ENCODE data around the gene CRYBA2. TPM values are rescaled to one million over a fixed set of nuclear protein-coding genes. Genes with fewer than 3 reads are reported as not detected.

The CRYBA2 gene
- total RNA-seq, 2 experiments from 2014 or later, result not detected

DNA sequence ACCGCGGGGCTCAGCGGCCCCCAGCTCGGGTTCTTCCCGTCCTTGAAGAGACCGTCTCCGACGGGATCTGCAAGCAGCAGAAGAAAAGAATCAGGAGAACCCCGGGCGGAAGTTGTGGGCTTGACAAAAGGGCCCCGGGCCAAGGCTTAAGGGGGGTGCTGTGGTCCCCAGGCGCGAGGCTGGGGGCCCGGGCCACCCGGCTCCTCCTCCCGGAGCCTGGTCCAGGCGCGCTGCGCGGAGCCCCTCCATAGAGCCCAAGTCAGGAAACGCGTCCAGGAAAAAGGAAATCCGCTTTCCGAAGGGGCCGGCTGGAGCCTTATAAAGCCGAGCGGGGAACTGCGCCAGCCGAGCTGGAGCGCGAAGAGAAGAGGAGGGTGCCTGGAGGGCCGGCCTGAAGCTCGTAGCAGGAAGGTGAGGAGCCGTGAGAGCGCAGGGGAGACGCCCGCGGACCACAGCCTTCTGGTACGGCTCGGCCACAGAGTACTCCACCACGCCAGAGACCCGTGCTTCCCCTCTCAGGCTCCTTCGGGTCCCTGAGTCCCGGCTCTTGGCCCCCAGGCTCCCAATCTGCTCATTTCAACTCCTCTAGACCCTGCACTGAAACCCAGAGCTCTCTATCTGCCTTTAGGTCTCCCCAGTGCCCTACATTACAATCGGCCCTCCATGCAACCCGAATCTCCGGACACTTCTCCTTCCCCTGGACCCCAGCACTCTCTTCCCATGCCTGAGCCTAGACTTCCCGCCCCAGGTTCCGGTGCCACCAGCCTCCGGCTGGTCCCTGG lies 8.8 kb downstream of the CRYBA2 start:
- Mint-ChIP-seq H3K27ac (no peak overlapping the region), H3K4me3 (peak overlapping the region; percentile 18)
- DNase-seq, result no peak

DNA sequence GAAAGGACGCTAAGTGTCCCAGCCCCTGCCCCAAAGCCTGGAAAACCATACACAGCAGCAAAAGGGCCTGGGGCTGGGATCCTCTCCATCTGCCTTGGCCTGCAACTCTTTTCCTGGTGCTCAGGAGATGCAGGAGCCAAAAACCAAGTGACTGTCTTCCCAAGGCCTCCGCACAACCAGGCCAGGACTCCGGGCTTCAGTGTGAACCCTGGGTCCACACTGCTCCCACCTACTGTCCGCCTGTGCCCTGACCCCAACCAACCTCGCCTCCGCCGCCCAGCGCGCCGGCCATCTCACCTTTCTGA lies 9.3 kb downstream of the CRYBA2 start:
- Mint-ChIP-seq H3K4me1 (ENCODE audit: low read depth) (peaks cover 33% of the 10 kb centered on the region), H3K36me3 (ENCODE audit: low read depth) (no peaks in the 10 kb centered on the region), H3K4me3 (no peak overlapping the region), H3K9me3 (no peaks in the 10 kb centered on the region), H3K27ac (no peak overlapping the region), H3K27me3 (ENCODE audit: low read depth) (peaks cover 70% of the 10 kb centered on the region)
- CTCF ChIA-PET, result interaction anchor here (1.2 to 4.4 kb wide), 3 partner anchors 10 to 22 kb away, joined by 3 to 63 read pairs (median 3); no protein-coding TSS in a partner anchor
- intact Hi-C loops (cut with micrococcal nuclease), result no loop called here
- no peak for DNase-seq

More for the DNA sequence above, 8.8 kb downstream of the CRYBA2 start:
- Mint-ChIP-seq H3K9me3 (no peaks in the 10 kb centered on the region), H3K36me3 (ENCODE audit: low read depth) (no peaks in the 10 kb centered on the region), H3K27me3 (ENCODE audit: low read depth) (peaks cover 75% of the 10 kb centered on the region), H3K4me1 (ENCODE audit: low read depth) (peaks cover 33% of the 10 kb centered on the region)
- CTCF ChIA-PET, result interaction anchor here (0.5 to 1.2 kb wide), 2 partner anchors 10 to 334 kb away, joined by 3 read pairs; no protein-coding TSS in a partner anchor
- intact Hi-C loops (cut with micrococcal nuclease), result no loop called here

DNA sequence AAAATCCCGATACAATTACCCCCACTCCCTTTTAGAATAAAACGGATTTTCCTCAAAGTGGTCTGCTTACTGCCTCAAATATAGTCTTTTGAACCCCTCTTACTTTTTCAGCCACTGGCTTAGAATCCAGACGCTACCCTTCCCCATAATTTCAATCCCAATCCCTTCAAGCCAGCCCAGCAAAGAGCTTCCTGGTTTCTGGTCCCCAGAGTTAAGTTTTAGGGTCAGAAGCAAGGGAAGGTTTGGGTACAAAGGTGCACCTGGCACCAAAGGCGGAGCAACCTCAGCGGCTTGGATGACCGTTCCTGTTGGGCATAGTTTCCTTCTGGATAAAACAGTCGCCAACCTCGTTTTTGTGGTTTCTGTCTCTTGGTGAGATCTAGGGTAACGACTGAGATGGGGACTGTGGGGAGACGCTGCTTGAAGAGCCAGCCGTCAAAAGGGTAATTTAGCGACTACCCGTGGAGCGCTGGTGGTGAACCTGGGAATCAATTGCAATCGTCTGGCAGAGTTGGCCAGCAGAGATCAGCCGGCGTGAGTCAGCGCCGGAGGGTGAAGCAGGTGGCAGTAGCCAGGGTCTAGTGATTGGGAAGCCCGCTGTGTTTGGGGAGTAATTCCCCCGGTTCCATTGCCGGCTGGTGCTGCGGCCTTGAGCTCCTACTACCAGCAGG lies 9.8 kb downstream of the CRYBA2 start:
- Mint-ChIP-seq H3K4me3 (no peak overlapping the region), H3K36me3 (ENCODE audit: low read depth) (no peaks in the 10 kb centered on the region), H3K9me3 (no peaks in the 10 kb centered on the region), H3K27ac (no peak overlapping the region), H3K27me3 (ENCODE audit: low read depth) (peaks cover 68% of the 10 kb centered on the region), H3K4me1 (ENCODE audit: low read depth) (peaks cover 33% of the 10 kb centered on the region)
- intact Hi-C loops (cut with micrococcal nuclease), result no loop called here
- CTCF ChIA-PET, result interaction anchor here (1.2 to 4.4 kb wide), 3 partner anchors 13 to 22 kb away, joined by 3 to 63 read pairs (median 3); no protein-coding TSS in a partner anchor
- DNase-seq, result no peak

- H3K27ac Mint-ChIP-seq, result no peak overlapping the region
- CTCF ChIA-PET, result interaction anchor here (0.5 to 4.4 kb wide), 8 partner anchors 14 to 1086 kb away, joined by 3 to 63 read pairs (median 4); partner anchors contain the start of gene CDK5R2
- intact Hi-C loops (cut with micrococcal nuclease), result no loop called here
- H3K27me3 Mint-ChIP-seq (ENCODE audit: low read depth), result peaks cover 69% of the 10 kb centered on the region
- peak overlapping the region; percentile 15 for H3K4me3 Mint-ChIP-seq
- no peaks in the 10 kb centered on the region for H3K36me3 Mint-ChIP-seq (ENCODE audit: low read depth)
- H3K9me3 Mint-ChIP-seq, result no peaks in the 10 kb centered on the region
- H3K4me1 Mint-ChIP-seq (ENCODE audit: low read depth), result peaks cover 33% of the 10 kb centered on the region
- no peak for DNase-seq
Observed at GRCh38 chr2:218982586-218983262, 10.5 kb downstream of the CRYBA2 start.

- H3K27ac Mint-ChIP-seq, result no peak overlapping the region
- intact Hi-C loops (cut with micrococcal nuclease), result loop anchor here (2.0 kb wide), 3 partner anchors 105 to 137 kb away; no protein-coding TSS in a partner anchor
- peak overlapping the region; percentile 31 for H3K4me3 Mint-ChIP-seq
- CTCF ChIA-PET, result interaction anchor here (1.0 to 4.4 kb wide), 14 partner anchors 14 to 172 kb away, joined by 3 to 63 read pairs (median 4); partner anchors contain the start of gene CDK5R2
- peaks cover 65% of the 10 kb centered on the region for H3K27me3 Mint-ChIP-seq (ENCODE audit: low read depth)
- peak; percentile 35 for DNase-seq
- no peaks in the 10 kb centered on the region for H3K36me3 Mint-ChIP-seq (ENCODE audit: low read depth)
- peaks cover 33% of the 10 kb centered on the region for H3K4me1 Mint-ChIP-seq (ENCODE audit: low read depth)
- H3K9me3 Mint-ChIP-seq, result no peaks in the 10 kb centered on the region
Observed at GRCh38 chr2:218981881-218982585, 11.2 kb downstream of the CRYBA2 start.

DNA sequence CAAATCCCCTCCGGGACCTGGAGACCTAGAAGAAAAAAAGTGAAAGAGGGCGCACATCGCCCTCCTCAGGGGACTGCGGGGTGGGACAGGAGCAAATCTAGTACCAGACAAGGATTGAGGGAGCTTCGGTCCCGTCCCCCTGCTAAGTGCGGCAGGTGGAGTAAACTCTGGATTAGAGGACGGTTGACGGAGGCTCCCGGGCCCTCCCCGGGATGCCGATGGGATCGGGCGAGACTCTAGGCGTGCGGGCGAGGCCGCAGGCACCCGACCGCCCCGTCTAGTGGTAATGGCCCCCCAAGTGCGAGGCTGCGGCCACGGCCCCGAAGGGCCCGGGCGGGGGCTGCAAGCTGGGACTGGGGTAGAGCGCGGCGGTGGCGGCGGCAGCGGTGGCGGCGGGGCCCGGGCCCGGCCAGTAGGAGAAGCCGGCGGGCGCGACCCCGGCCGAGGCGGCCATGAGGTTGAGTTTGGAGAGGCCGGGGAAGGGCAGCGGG lies 11.8 kb downstream of the CRYBA2 start:
- CTCF ChIA-PET, result interaction anchor here (0.9 to 4.4 kb wide), 15 partner anchors 15 to 173 kb away, joined by 3 to 63 read pairs (median 4); partner anchors contain the start of gene CDK5R2
- H3K9me3 Mint-ChIP-seq, result no peaks in the 10 kb centered on the region

GRCh38 chr2:218980735-218981389 lies 12.4 kb downstream of the CRYBA2 start:
- intact Hi-C loops (cut with micrococcal nuclease), result loop anchor here (1.0 to 2.0 kb wide), 7 partner anchors 12 to 138 kb away; partner anchors contain the start of gene CRYBA2
- no peak for DNase-seq
- H3K27me3 Mint-ChIP-seq (ENCODE audit: low read depth), result peaks cover 59% of the 10 kb centered on the region
- H3K9me3 Mint-ChIP-seq, result no peaks in the 10 kb centered on the region
- H3K4me3 Mint-ChIP-seq, result peak overlapping the region; percentile 55
- no peak overlapping the region for H3K27ac Mint-ChIP-seq
- no peaks in the 10 kb centered on the region for H3K36me3 Mint-ChIP-seq (ENCODE audit: low read depth)
- CTCF ChIA-PET, result interaction anchor here (0.7 to 4.4 kb wide), 58 partner anchors 9 to 254 kb away, joined by 3 to 63 read pairs (median 4); partner anchors contain the start of gene CDK5R2
- H3K4me1 Mint-ChIP-seq (ENCODE audit: low read depth), result peaks cover 33% of the 10 kb centered on the region

More for the DNA sequence above, 11.8 kb downstream of the CRYBA2 start:
- Mint-ChIP-seq H3K4me3 (peak overlapping the region; percentile 55), H3K36me3 (ENCODE audit: low read depth) (no peaks in the 10 kb centered on the region), H3K27me3 (ENCODE audit: low read depth) (peaks cover 61% of the 10 kb centered on the region), H3K4me1 (ENCODE audit: low read depth) (peaks cover 33% of the 10 kb centered on the region), H3K27ac (no peak overlapping the region)
- no peak for DNase-seq
- intact Hi-C loops (cut with micrococcal nuclease), result loop anchor here (2.0 kb wide), 3 partner anchors 105 to 137 kb away; no protein-coding TSS in a partner anchor

GRCh38 chr2:218979846-218980734 lies 13.1 kb downstream of the CRYBA2 start:
- no peaks in the 10 kb centered on the region for H3K36me3 Mint-ChIP-seq (ENCODE audit: low read depth)
- peaks cover 27% of the 10 kb centered on the region for H3K4me1 Mint-ChIP-seq (ENCODE audit: low read depth)
- no peak overlapping the region for H3K27ac Mint-ChIP-seq
- DNase-seq, result peak; percentile 90
- peaks cover 58% of the 10 kb centered on the region for H3K27me3 Mint-ChIP-seq (ENCODE audit: low read depth)
- CTCF ChIA-PET, result interaction anchor here (0.7 to 4.4 kb wide), 55 partner anchors 10 to 273 kb away, joined by 3 to 63 read pairs (median 5); no protein-coding TSS in a partner anchor
- peak overlapping the region; percentile 56 for H3K4me3 Mint-ChIP-seq
- H3K9me3 Mint-ChIP-seq, result no peaks in the 10 kb centered on the region
- intact Hi-C loops (cut with micrococcal nuclease), result loop anchor here (1.0 to 2.0 kb wide), 7 partner anchors 13 to 139 kb away; partner anchors contain the start of gene CRYBA2

DNA sequence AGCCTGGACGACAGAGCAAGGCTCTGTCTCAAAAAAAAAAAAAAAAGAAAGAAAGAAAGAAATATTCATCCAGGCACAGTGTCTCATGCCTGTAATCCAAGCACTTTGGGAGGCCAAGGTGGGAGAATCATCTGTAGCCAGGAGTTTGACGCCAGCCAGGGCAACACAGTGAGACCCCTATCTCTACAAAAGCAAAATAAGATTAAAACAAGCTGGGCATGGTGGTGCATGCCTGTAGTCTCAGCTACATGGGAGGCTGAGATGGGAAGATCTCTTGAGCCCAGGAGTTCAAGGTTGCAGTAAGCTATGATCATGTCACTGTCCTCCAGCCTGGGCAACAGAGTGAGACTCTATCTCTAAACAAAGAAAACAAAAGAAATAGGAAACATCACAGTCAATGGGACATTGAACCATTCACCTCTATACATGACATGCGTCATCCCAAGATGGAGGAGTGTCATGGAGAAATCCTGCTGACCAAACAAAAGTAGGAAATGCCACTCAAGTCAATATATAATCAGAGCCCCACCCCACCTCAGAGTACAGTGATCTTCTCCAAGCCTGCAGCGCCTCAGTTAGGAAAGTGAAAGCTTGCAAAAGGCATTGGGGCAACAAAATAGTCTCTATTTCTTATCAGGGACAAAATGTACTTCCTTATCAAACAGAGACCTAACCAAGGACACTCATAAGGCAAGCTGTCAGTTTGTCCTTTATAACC lies 18.0 kb downstream of the CRYBA2 start:
- Mint-ChIP-seq H3K4me1 (ENCODE audit: low read depth) (peaks cover 5% of the 10 kb centered on the region), H3K4me3 (no peak overlapping the region), H3K9me3 (no peaks in the 10 kb centered on the region), H3K27ac (no peak overlapping the region), H3K27me3 (ENCODE audit: low read depth) (peaks cover 48% of the 10 kb centered on the region), H3K36me3 (ENCODE audit: low read depth) (no peaks in the 10 kb centered on the region)
- no peak for DNase-seq
- CTCF ChIA-PET, result interaction anchor here (0.7 to 2.2 kb wide), 4 partner anchors 83 to 360 kb away, joined by 3 to 4 read pairs (median 3); no protein-coding TSS in a partner anchor
- intact Hi-C loops (cut with micrococcal nuclease), result no loop called here

- CTCF ChIA-PET, result interaction anchor here (0.8 to 2.1 kb wide), 2 partner anchors 9 to 24 kb away, joined by 3 to 7 read pairs; no protein-coding TSS in a partner anchor
- Mint-ChIP-seq H3K4me1 (ENCODE audit: low read depth) (no peaks in the 10 kb centered on the region), H3K4me3 (no peak overlapping the region), H3K9me3 (no peaks in the 10 kb centered on the region), H3K36me3 (ENCODE audit: low read depth) (no peaks in the 10 kb centered on the region), H3K27ac (no peak overlapping the region), H3K27me3 (ENCODE audit: low read depth) (peaks cover 45% of the 10 kb centered on the region)
- intact Hi-C loops (cut with micrococcal nuclease), result no loop called here
- DNase-seq, result no peak
Observed at GRCh38 chr2:218970894-218971293, 22.3 kb downstream of the CRYBA2 start.

Data from activated naive CD4-positive, alpha-beta T cell treated with anti-CD3 and anti-CD28 coated beads for 36 hours (primary cell).